DMS53 treated with DMSO at 0.1 percent for 48 hours (cell line): Measurements from ENCODE around the gene WDR7.

Experiments used
- DNase-seq: peaks from one replicate; lab custom pipeline; 2025; ENCODE audit not compliant: unreplicated experiment; lab: John Stamatoyannopoulos, UW

The WDR7 gene

GRCh38 chr18:56650944-56651770, at the start of gene WDR7:
Gene WDR7, plus strand, starts transcription at chr18:56651359. Its CDS starts 21,157 bp downstream, at chr18:56672516.
- peak; percentile 99 for DNase-seq

- DNase-seq, result no peak
These were observed 44.5 kb upstream of the WDR7 start for GRCh38 chr18:56606618-56607017.

GRCh38 chr18:56615738-56616520, 35.2 kb upstream of the WDR7 start:
- DNase-seq, result no peak

DNA sequence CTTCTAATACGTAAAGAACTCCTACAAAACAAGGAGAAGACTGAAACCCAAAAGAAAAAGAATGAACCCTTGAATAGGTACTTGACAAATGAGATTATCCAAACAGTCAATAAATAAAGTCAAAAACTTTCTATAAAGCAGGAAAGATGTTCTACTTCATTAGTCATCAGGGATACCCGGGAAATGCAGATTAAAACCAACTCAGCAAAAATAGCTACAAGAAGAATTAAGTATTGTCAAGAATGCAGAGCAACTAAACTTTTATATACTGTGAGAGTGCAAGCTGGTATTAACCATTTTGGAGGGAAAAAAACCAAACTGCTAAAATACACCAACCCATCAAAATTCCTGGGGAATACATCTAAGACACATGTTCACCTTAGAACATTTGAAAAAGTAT, 23.2 kb upstream of the WDR7 start:
- no peak for DNase-seq

DNA sequence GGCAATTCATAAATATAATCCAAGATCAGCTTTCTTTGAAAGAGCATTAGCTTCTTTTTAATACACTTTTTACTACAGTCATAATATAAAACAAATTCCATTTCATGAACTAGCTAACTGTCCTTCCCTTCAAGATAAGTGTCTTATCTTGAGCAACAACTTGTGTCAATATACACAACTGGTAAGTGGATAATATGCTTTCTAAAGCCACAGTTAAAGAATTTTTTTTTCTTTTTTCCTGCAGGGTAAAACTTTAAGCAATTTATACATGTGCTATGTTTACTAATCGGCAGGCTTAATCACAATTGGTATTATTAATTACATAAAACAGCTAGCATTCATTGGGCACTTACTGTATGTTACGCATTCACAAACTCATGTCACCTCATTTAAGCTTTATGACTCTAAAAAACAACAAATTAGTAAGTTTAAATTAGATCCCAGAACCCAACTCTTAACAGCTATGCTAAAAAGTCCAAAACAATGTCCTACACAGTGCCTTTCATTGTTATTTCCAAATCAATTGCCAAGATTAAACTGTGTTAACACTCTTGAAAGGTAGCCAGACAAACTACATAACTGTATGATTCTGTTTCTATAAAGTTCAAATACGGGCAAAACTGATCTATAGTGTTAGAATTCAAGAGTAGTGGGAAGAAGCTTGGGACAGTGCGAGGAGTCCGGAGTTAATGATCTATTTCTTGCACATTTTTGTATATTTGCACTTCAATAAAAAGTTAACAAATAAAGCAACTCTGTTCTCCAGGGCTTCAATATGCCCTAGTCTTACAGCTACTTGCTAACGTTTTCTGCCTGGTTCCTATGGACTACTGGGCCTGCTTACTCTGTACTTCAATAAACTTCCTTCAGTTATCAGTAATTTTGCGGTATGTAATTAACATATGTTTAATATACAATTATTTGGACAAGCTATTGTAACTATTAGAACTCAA, 18.8 kb upstream of the WDR7 start:
- DNase-seq, result no peak

GRCh38 chr18:56635007-56635406, 16.2 kb upstream of the WDR7 start:
- no peak for DNase-seq

DNA sequence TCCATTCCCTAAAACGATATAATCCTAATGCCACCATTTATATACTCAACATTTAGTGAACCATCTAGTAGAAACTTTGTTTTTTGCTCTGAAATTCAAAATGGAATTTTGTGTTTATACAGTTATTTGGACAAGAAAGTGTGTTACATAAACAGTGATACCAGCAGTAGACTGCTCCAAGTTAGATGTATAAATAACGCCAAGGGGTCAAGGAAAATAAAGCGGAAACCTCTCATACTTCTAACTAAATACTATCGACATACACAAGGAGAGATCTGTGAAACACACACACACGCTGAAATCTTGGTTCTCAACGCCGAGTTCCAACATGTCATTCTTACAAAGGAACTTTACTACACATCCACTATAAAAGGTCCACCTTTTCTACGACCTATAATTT, 14.0 kb upstream of the WDR7 start:
- DNase-seq, result no peak

DNA sequence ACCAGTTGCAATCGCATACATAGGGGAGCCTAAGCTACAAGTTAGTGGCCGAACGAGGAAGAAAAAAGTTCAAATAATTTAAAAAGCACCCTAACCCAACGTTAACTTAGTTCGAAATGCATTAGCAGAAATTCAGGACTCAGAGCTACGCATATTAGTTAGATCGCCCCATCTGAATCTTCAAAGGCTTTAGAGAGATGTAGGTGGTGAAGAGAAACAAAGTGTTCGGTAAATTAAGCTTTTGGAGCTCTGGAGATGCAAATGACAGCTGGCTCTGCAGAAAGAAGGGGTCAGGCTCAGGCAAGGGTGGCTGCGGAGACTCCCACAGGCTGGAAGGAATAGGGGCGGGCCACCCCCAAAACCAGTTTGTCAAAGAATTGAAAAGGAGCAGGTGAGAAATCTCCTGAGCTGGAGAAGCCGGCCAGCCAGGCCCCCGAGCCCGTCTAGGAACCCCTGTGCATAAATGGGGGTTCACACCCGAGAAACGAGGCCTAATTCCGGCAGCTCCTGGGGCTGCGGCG, 13.4 kb upstream of the WDR7 start:
- no peak for DNase-seq

GRCh38 chr18:56638232-56639103, 12.7 kb upstream of the WDR7 start, which contains the start of gene TXNL1:
Gene TXNL1, minus strand, starts transcription at chr18:56638592. Its CDS starts 152 bp downstream, at chr18:56638440.
- peak; percentile 100 for DNase-seq

DNA sequence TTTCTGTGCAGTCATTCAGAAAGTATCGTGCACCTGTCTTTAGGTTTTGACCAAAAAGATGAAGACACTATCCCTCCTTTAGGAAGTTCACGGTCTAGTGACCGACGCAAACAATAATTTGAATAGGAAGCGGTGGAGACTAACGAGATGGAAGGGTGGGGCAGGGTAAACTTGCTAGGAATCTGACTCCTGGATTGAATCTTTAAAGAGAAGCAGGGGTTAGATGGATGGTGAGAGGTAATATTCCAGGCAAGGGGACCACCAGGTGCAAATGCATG, 12.1 kb upstream of the WDR7 start:
- peak; percentile 60 for DNase-seq

GRCh38 chr18:56639571-56639970, 11.6 kb upstream of the WDR7 start:
- DNase-seq, result no peak

DNA sequence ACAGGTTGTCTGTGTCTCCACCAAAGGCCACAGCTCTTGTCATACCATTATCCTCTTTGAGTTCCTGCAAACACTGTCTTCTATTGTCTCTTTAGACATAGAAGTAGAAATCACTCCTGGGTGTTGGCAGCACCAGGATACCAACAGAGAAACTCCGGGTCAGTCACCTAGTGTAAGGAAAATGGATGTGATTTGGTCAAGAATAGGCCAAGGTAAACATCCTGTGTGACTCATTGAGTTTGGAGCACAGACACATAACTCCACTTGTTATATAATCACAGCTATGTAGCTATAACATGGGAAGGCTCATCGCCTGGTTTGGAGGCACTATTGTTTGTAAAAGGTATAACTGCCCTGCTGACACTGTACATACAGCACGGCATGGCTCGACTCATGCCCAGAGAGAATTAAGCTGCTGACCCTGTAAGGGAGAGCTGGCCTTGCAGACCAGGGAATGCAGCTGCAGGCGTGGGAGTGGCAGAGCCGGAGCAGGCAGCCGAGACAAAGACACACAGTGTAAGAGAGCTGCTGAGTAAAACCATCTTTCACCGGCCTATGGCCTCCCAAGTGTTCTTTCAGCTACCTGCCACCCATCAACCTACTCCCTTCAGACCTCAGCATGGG, 9.3 kb upstream of the WDR7 start:
- peak; percentile 77 for DNase-seq

DNA sequence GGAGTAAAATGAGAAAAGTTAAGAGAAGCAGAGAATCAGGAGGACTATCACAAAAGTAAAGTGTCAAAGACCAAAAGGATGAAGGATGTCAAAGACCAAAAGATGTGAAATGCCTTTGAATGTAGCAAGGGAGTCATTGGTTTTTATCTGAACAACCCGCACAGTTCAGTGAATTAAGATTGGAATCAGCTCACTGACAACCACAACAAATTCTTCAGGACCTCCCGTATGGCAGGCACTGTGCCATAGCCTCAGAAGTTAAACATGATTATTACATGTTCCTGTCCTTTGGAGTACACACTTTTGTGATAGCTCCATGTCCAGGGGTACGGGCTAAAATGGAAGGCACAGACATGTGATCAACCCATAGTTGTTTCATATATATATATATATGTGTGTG, 7.8 kb upstream of the WDR7 start:
- no peak for DNase-seq

- peak; percentile 51 for DNase-seq
These were observed 5.6 kb upstream of the WDR7 start for GRCh38 chr18:56645415-56646016.

GRCh38 chr18:56647071-56647470, 4.1 kb upstream of the WDR7 start:
- DNase-seq, result no peak

- no peak for DNase-seq
These were observed 2.9 kb upstream of the WDR7 start for GRCh38 chr18:56647951-56648893.

DNA sequence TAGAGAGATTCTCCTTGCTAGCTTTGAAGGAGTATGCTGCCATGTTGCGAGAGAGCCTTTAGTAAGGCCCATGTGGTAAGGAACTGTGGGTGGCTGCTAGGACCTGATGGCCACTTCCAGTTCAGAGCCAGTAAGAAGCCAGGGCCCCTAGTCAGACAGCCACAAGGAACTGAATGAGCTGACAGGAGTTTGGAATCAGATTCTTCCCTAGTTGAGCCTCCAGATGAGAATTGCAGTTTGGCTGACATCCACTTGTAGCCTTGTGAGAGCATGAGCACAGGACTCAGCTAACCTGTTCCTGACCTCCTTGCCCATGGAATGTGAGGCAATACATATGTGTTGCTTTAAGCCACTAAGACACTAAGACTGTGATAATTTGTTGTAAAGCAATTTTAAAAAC, 1.2 kb upstream of the WDR7 start:
- no peak for DNase-seq

DNA sequence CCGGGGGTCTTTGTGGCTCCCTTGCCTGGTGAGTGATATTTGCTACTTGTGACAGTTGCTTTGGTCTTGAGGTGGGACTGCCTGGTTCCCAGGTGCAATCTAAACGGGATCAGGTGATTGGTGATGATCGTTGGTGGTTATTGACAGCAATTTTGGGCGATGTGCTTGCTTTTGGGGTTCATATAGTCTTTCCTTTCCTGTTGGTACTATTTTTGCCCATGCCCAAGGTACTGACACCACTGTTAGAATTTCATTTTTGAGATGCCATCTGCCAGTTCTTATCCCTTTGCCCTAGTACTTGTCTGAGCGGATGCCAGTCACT, 573 bp downstream of the WDR7 start:
- DNase-seq, result no peak
